ENCODE results near the gene OR10A5. TPM values are rescaled to one million over a fixed set of nuclear protein-coding genes. Genes with fewer than 3 reads are reported as not detected.

Gene OR10A5
- total and polyA plus RNA-seq, 2 donors (not counting 3 experiments of a cell fraction or from before 2014, with no cell fraction given), result not detected

DNA sequence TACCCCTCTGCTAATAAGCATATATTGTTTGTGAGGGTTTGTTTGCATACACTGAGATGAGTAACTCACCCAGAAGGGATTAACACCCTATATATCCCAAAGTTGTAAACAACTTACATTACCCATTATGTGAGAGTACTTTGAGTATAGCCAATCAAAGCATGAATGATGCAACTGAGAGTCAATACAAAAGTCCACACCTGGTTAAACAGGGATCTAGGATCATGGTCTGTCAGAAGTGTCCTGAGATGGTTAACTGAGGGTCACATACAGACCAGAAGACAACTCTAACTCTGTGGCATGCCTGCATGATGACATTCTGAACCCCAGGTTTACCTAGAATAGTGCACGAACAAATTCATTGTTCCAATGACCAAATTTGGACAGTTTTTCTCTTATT lies 17.4 kb upstream of the OR10A5 start:
- Histone ChIP-seq H4K20me1 (replicated peaks; ENCODE audit: control insufficient read depth, extremely low read depth, insufficient read depth, low read length) (no peaks in the 10 kb centered on the region), H3K27me3 (ENCODE audit: control insufficient read depth in 2 of 2, insufficient read depth in 2 of 2, low read length in 2 of 2) (no peaks in the 10 kb centered on the region), H3K9me1 (replicated peaks; ENCODE audit: control insufficient read depth, extremely low read depth, insufficient read depth, low read length) (no peaks in the 10 kb centered on the region), H3K9ac (replicated peaks; ENCODE audit: extremely low read depth, insufficient read depth, low read length) (no peak overlapping the region), H3K4me2 (ENCODE audit: insufficient read depth, low read length) (no peak overlapping the region), H3K79me2 (ENCODE audit: control insufficient read depth, insufficient read depth, low read length) (no peaks in the 10 kb centered on the region), H3K4me1 (ENCODE audit: control insufficient read depth, extremely low read depth, insufficient read depth, low read length) (no peaks in the 10 kb centered on the region), H3K27ac (ENCODE audit: insufficient read depth, low read depth, low read length) (no peak overlapping the region), H3K4me3 (replicated peaks in 1 of 3; ENCODE audit: insufficient read depth in 1 of 3, low read depth in 1 of 3, low read length in 3 of 3) (no peak overlapping the region), H3K9me3 (replicated peaks; ENCODE audit: control insufficient read depth, insufficient read depth, low read length) (no peaks in the 10 kb centered on the region), H3K36me3 (ENCODE audit: control insufficient read depth in 2 of 2, extremely low read depth in 1 of 2, insufficient read depth in 2 of 2, low read length in 2 of 2) (no peaks in the 10 kb centered on the region), H2AFZ (ENCODE audit: low read depth, low read length) (no peak overlapping the region)
- intact Hi-C loops (cut with micrococcal nuclease) (no loop called here), dilution Hi-C loops (cut with MboI; ENCODE audit: extremely low pct_ligation_motif_present, low sequenced_read_pairs) (no loop called here)
- BruUV-seq (replicated peaks), result no TSS peak
- CTCF ChIA-PET, result interaction anchor here (1.3 kb wide), 1 partner anchor 451 kb away, joined by 4 read pairs; no protein-coding TSS in a partner anchor
- POLR2A ChIA-PET, result no interaction called here
- no peak for TF ChIP-seq EZH2 (IDR thresholded peaks at IDR 0.05; ENCODE audit: borderline replicate concordance, low read depth, low read length, severe bottlenecking)
- DNase-seq (ENCODE audit: low read depth, low spot score) (no peak), FAIRE-seq (no peak)

DNA sequence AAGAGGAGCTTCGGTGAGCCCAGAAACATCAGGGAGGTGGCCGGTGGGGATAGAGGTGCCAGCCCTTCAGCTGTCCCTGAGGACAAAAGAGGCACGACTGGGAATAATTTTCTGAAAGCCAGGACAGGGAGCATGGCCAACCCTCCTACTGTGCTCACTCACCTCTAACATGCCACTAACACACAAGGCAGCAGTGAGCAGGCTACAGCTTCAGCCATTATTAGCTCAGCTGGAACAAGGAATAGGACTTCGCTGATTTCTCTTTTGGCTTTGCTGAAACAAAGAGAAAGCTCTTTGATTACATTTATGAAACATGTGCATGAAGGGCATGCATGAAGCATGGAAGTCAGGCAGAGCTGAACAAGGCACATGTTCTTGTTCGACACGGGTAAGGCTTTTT lies 12.1 kb upstream of the OR10A5 start:
- intact Hi-C loops (cut with micrococcal nuclease), result no loop called here
- no peak overlapping the region for H2AFZ ChIP-seq (ENCODE audit: low read depth, low read length)
- no peaks in the 10 kb centered on the region for H3K4me1 ChIP-seq (ENCODE audit: control insufficient read depth, extremely low read depth, insufficient read depth, low read length)
- no peak overlapping the region for H3K4me2 ChIP-seq (ENCODE audit: insufficient read depth, low read length)
- H3K79me2 ChIP-seq (ENCODE audit: control insufficient read depth, insufficient read depth, low read length), result no peaks in the 10 kb centered on the region
- POLR2A ChIA-PET, result no interaction called here
- no peaks in the 10 kb centered on the region for H3K9me1 ChIP-seq (replicated peaks; ENCODE audit: control insufficient read depth, extremely low read depth, insufficient read depth, low read length)
- H3K27ac ChIP-seq (ENCODE audit: insufficient read depth, low read depth, low read length), result no peak overlapping the region
- no peaks in the 10 kb centered on the region for H4K20me1 ChIP-seq (replicated peaks; ENCODE audit: control insufficient read depth, extremely low read depth, insufficient read depth, low read length)
- no peak for DNase-seq (ENCODE audit: low read depth, low spot score)
- no peaks in the 10 kb centered on the region for H3K36me3 ChIP-seq (ENCODE audit: control insufficient read depth in 2 of 2, extremely low read depth in 1 of 2, insufficient read depth in 2 of 2, low read length in 2 of 2)
- CTCF ChIA-PET, result interaction anchor here (1.4 to 1.8 kb wide), 5 partner anchors 9 to 21 kb away, joined by 3 to 10 read pairs (median 3); no protein-coding TSS in a partner anchor
- no peaks in the 10 kb centered on the region for H3K9me3 ChIP-seq (replicated peaks; ENCODE audit: control insufficient read depth, insufficient read depth, low read length)
- no peak for FAIRE-seq
- no peaks in the 10 kb centered on the region for H3K27me3 ChIP-seq (ENCODE audit: control insufficient read depth in 2 of 2, insufficient read depth in 2 of 2, low read length in 2 of 2)
- TF ChIP-seq GATA2 (IDR thresholded peaks at IDR 0.05; ENCODE audit: insufficient read depth, insufficient read length, low read depth, low read length), result no peak
- TF ChIP-seq JUN (IDR thresholded peaks at IDR 0.05; ENCODE audit: borderline replicate concordance, insufficient read depth, insufficient read length, low read depth), result no peak
- no peak for TF ChIP-seq FOS (IDR thresholded peaks at IDR 0.05; ENCODE audit: borderline replicate concordance, insufficient read depth, low read length)
- no peak for TF ChIP-seq EZH2 (IDR thresholded peaks at IDR 0.05; ENCODE audit: borderline replicate concordance, low read depth, low read length, severe bottlenecking)
- TF ChIP-seq, protein P1, sequence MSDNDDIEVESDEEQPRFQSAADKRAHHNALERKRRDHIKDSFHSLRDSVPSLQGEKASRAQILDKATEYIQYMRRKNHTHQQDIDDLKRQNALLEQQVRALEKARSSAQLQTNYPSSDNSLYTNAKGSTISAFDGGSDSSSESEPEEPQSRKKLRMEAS (IDR thresholded peaks at IDR 0.05; ENCODE audit: insufficient read depth, insufficient read length), result no peak
- no peak for TF ChIP-seq POLR2A (IDR thresholded peaks at IDR 0.05; ENCODE audit: low read depth, low read length)
- TF ChIP-seq MYC (IDR thresholded peaks at IDR 0.05; ENCODE audit: low read depth, low read length), result no peak
- TF ChIP-seq, protein P2, sequence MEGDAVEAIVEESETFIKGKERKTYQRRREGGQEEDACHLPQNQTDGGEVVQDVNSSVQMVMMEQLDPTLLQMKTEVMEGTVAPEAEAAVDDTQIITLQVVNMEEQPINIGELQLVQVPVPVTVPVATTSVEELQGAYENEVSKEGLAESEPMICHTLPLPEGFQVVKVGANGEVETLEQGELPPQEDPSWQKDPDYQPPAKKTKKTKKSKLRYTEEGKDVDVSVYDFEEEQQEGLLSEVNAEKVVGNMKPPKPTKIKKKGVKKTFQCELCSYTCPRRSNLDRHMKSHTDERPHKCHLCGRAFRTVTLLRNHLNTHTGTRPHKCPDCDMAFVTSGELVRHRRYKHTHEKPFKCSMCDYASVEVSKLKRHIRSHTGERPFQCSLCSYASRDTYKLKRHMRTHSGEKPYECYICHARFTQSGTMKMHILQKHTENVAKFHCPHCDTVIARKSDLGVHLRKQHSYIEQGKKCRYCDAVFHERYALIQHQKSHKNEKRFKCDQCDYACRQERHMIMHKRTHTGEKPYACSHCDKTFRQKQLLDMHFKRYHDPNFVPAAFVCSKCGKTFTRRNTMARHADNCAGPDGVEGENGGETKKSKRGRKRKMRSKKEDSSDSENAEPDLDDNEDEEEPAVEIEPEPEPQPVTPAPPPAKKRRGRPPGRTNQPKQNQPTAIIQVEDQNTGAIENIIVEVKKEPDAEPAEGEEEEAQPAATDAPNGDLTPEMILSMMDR (IDR thresholded peaks at IDR 0.05; ENCODE audit: extremely low read depth in 1 of 2, insufficient read depth in 1 of 2, low read depth in 1 of 2, low read length in 2 of 2), result no peak
- no peak for TF ChIP-seq POLR2AphosphoS5 (IDR thresholded peaks at IDR 0.05; ENCODE audit: insufficient read depth, low read depth, low read length)
- no TSS peak for BruUV-seq (replicated peaks)
- dilution Hi-C loops (cut with MboI; ENCODE audit: extremely low pct_ligation_motif_present, low sequenced_read_pairs), result no loop called here
- H3K4me3 ChIP-seq (replicated peaks in 1 of 3; ENCODE audit: insufficient read depth in 1 of 3, low read depth in 1 of 3, low read length in 3 of 3), result no peak overlapping the region
- no peak overlapping the region for H3K9ac ChIP-seq (replicated peaks; ENCODE audit: extremely low read depth, insufficient read depth, low read length)

All from endothelial cell of umbilical vein (primary cell).